GM19452 (cell line): Measurements from ENCODE around the gene KLHL2.

Experiments used
- ATAC-seq: cut with Tn5 transposase; IDR thresholded peaks from one replicate; pipeline ENCODE4 v1.9.1; 2021; ENCODE audit not compliant: unreplicated experiment

KLHL2 gene

GRCh38 chr4:165286619-165287340, 79.4 kb downstream of the KLHL2 start:
- peak; percentile 76 for ATAC-seq

DNA sequence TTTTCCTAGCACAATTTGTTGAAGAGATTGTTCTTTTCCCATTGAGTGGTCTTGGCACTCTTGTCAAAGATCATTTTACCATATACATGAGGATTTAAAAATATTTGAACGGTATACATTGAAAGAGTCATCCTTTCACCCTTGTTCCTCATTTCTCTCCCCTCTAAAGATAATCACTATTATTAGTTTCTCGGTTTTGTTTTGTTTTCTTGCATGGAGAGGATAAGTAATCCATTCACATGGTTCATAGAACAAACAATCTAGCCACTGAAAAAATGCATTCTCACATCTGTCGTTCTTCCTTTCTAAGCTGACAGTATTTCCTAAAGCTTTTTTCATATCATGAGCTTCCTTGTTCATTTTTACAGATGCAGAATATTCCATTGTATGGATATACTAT, 80.9 kb downstream of the KLHL2 start:
- ATAC-seq: peak; percentile 62

- ATAC-seq: peak; percentile 37
Measured at GRCh38 chr4:165288639-165289422, 81.5 kb downstream of the KLHL2 start.

- ATAC-seq: no peak
Measured at GRCh38 chr4:165289423-165289785, 82.0 kb downstream of the KLHL2 start.

DNA sequence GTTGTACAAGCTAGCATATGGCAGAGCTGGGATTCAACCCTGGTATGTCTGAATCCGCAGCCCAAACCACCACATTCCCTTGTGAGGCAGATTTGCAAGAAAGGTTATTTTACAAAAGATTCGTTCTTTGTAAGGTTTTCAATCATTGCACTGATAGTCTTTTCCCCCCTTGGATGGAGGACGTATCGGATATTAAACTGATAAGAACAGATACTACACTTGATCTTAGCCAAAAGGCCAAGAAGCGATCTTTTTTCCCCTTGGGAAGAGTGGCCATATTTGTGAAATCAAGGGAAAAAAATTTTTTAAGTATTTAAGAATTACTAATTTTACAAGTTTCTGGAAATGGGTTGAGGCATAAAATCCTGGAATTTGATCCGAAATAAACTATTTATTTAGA, 85.7 kb downstream of the KLHL2 start:
- no peak for ATAC-seq

- no peak for ATAC-seq
Measured at GRCh38 chr4:165293927-165294649, 86.7 kb downstream of the KLHL2 start.

DNA sequence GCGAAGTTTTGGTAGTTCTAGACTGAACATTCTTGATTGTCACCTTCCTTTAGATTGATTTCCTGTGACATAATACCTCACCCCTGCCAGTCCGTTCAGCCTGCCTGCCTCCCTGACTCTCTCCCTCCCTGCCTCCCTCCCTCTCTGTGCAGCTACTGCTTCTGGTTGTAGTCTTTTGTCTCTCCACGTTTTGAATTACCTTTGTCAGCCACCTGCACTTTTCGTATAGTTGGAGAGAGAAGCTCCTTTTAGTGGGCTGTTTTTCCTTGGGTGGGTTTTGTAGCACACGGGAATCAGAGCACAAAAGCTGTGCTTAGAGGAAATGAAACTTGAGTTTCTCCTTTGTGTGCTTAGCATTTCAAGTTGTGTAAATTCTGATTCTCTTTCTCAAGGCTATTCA, 87.5 kb downstream of the KLHL2 start:
- peak; percentile 95 for ATAC-seq

DNA sequence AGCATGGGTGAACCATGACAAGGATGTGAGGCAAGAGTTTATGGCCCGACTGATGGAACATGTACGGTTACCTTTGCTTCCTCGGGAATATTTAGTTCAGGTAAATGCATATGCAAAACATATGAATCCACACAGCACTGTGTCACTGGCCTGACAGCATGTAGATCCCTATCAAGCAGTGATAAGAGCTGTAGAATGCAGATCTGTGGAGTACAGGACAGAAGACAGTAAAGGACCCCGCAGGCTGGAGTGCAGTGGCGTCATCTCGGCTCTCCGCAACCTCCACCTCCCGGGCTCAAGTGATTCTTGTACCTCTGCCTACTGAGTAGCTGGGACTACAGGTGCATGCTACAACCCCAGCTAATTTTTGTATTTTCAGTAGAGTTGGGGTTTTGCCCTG, 90.3 kb downstream of the KLHL2 start:
- ATAC-seq: no peak

- no peak for ATAC-seq
Measured at GRCh38 chr4:165299399-165300060, 92.2 kb downstream of the KLHL2 start.

DNA sequence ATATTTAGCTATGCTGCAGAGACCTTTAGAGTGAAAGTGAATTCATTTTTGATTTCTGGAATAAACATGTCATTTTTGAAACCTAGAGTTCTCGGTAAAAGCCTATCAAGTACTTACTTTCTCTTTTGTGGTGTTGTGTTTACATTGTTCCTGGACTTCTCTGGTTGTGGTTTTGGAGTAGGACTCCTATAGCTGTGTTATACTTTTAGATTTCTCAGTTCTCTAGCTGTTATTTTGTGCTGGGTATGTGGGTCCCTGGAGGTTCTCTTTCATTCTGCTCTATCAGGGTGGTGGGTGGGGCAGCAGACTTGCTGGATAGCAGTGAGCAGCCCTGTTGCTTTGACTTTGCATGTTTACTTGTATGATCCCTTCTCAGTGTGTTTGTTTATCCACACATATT, 94.5 kb downstream of the KLHL2 start:
- peak; percentile 71 for ATAC-seq

DNA sequence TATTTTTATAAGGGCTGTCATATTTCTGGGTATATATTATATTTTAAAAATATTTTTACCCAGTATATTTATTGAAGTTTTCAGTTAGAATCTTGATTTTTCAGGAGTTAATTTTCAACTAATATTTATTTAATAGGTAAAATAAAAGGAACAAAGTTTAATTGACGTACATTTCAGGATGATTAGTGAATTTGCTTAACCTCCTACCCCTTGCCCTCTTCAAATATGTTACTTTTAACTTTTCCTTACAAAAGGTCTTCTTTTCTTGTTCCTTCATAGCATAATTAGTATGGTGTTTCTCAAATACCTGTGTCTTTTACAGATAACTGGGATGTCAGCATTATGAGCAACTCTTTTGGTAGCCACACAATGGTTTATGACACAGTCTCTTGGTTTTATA, 95.3 kb downstream of the KLHL2 start:
- ATAC-seq: no peak

DNA sequence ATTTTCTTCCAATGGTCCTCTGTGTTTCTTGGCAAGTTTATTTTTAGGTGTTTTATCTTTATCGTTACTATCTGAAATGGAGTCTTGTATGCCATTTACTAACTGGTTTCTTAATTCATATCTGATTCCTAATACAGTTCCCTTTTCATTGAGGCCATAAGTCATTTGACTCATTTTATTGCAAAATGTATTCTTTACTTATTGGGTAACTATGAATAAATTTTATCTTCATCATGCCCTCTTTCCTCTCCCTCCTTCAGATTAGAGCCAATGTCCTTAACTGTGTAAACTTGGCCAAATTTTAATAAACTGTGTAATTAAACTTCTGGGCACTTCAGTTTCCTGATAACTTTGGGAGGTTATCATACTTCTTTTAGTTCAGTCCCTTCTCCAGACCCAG, 100.8 kb downstream of the KLHL2 start:
- no peak for ATAC-seq

DNA sequence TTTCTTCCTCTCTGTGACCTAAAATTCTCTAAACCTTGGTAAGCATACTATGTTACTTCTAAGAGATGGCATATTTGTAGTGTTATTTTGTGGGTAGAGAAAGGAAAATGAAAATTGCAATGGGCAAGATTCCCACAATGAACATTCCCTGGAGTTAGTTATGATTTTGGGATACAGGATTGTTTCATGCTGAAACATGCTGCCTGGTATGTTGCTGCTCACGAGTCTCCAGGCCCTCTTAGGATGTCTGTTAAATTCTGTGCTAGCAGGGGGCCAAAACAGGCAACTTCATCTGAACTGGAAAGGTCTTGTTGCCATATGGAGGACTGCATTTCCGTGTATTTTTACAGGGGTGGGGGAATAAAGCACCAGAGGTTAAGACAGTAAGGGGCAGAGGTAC, 101.2 kb downstream of the KLHL2 start:
- ATAC-seq: no peak

DNA sequence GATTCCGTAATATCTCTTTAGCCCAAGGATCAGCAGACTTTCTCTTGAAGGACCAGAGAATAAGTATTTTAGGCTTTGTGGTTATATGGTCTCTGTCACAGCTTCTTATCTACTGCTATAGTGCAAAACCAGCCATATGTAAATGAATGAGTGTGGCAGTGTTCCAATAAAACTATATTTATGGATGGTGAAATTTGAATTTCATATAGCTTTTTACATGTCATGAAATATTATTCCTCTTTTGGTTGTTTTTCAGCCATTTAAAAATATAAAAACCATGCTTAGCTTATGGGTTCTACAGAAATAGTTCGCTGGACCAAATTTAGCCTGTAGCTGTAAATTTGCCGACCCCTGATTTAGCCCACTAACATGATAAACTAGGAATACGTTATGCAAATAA, 102.1 kb downstream of the KLHL2 start:
- no peak for ATAC-seq

DNA sequence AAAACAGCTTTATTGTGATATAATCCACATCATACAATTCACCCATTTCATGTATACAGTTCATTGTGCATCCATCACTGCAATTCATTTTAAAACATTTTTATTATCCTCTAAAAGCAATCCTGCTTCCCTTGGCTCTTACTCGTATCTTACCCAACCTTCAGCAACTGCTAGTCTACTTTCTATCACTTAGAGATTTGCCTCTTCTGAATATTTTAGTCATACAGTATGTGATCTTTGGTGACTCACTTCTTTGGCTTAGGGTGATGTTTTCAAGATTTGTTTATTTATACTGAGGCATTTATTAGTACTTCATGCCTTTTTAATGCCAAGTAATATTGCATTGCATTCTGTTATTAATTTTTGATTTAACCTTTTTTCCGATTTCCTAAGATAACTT, 105.1 kb downstream of the KLHL2 start:
- no peak for ATAC-seq

GRCh38 chr4:165319030-165319429, 111.7 kb downstream of the KLHL2 start:
- no peak for ATAC-seq

GRCh38 chr4:165319509-165319908, 112.1 kb downstream of the KLHL2 start:
- ATAC-seq: no peak

DNA sequence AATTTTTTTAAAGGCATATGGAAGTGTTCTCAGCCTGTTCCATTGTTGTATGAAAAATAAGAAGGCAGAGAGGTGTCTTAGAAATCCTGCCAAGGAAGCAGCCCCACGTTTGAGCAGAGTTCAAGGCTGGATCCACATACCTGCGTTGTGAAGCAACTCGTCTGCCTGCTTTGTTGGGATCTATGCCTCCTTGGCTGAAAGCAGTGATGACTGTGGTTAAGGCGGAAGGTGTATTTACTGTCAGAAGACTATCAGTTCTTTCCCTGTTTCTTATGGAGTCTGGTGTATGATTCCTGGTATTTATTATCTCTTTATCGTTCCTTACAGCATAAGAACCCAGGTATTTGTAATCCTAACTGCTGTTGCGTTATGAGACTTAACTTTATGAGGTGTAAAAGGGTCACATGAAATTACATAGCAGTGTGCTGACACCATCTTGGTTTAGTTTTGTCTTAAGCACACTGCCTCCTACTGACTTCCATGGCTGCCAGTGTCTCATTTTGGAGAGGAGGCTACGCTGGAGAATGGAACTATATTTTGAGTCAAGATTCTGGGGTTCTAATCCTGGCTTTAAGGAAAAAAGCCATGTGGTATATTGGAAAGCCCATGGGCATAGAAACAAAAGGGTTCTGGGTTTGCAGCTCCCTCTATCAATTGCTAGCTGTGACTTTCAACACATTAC, 117.0 kb downstream of the KLHL2 start:
- ATAC-seq: no peak

DNA sequence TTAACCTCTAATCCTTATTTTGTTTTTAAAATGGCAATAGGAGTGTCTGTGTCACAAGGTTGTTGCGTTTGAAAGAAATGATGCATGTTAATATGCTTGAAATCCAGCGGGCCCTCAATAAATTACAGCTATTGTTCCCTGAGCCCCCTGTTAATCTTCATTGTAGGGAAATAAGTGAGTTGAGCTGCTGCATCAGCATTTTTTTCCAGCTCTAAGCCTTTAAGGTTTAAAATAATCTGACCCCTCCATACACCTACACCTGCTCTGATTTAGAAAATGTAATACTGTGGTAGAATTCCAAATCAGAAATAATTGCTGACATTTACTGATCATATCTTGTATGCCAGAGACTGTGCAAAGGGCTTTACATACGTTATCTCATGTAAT, 117.5 kb downstream of the KLHL2 start:
- ATAC-seq: no peak

GRCh38 chr4:165325732-165326512, 118.6 kb downstream of the KLHL2 start:
- ATAC-seq: no peak
